HEK293 (cell line): ENCODE results near the gene NUDT16L1.

Source experiments
- CTCF ChIA-PET: fragments of 350-600 bp; formaldehyde crosslinking; extraction: SDS; loops from one replicate; lab custom pipeline; 2021; ENCODE audit warnings: antibody characterized with exemption; lab: Yijun Ruan, JAX
- POLR2A ChIA-PET: fragments of 300-600 bp; formaldehyde crosslinking; extraction: SDS; loops from one replicate; lab custom pipeline; 2020; ENCODE audit warnings: antibody characterized with exemption, inconsistent platforms; lab: Yijun Ruan, JAX
- H3K27ac ChIP-seq: fragments of 200-500 bp; sonication (Bioruptor generic); 2 replicates; pipeline ENCODE4 v1.5.1; 2014; ENCODE audit warnings: low read depth, low read length, control low read depth, inconsistent platforms; ENCODE audit errors: extremely low read depth
- H3K36me3 ChIP-seq, 2 experiments: fragments of 200-500 bp in 1 of 2; sonication (Bioruptor generic) in 1 of 2; 1 replicate in 1 of 2; 2 replicates in 1 of 2; pipeline ENCODE4 v1.5.1; 2014 to 2017; ENCODE audit warnings: inconsistent platforms in 2 of 2, low read length in 2 of 2; ENCODE audit not compliant: control insufficient read depth in 2 of 2, insufficient read depth in 1 of 2
- H3K4me1 ChIP-seq: fragments of 200-500 bp; sonication (Bioruptor generic); 2 replicates; pipeline ENCODE4 v1.5.1; 2014; ENCODE audit warnings: mild to moderate bottlenecking, low read length, inconsistent platforms; ENCODE audit not compliant: control insufficient read depth, insufficient read depth
- H3K4me3 ChIP-seq: 2 replicates; pipeline ENCODE4 v1.5.1; 2011; ENCODE audit warnings: low read depth, mild to moderate bottlenecking, control low read depth, low read length, moderate library complexity
- H3K9me3 ChIP-seq: fragments of 200-500 bp; sonication (Bioruptor generic); 2 replicates; pipeline ENCODE4 v1.5.1; 2014; ENCODE audit warnings: low read depth, low read length, inconsistent platforms; ENCODE audit not compliant: control insufficient read depth, insufficient read depth
- GLIS1 ChIP-seq: fragments of 450-650 bp; formaldehyde crosslinking; IDR thresholded peaks from 2 replicates; pipeline ENCODE4 v1.5.1; 2016; ENCODE audit warnings: missing biosample characterization, missing genetic modification characterization
- INSM2 ChIP-seq: fragments of 450-650 bp; formaldehyde crosslinking; IDR thresholded peaks from 2 replicates; pipeline ENCODE4 v1.5.1; 2016; ENCODE audit warnings: missing biosample characterization, missing genetic modification characterization
- KLF9 ChIP-seq: fragments of 450-650 bp; formaldehyde crosslinking; IDR thresholded peaks from 2 replicates; pipeline ENCODE4 v1.5.1; 2016; ENCODE audit warnings: missing biosample characterization, missing genetic modification characterization, low read depth
- MZF1 ChIP-seq: fragments of 450-650 bp; formaldehyde crosslinking; IDR thresholded peaks from 2 replicates; pipeline ENCODE4 v1.5.1; 2017; ENCODE audit warnings: missing biosample characterization, missing genetic modification characterization, borderline replicate concordance
- TSHZ1 ChIP-seq: fragments of 450-650 bp; formaldehyde crosslinking; IDR thresholded peaks from 2 replicates; pipeline ENCODE4 v1.5.1; 2016; ENCODE audit warnings: missing biosample characterization, missing genetic modification characterization, borderline replicate concordance
- ZBTB10 ChIP-seq: fragments of 450-650 bp; formaldehyde crosslinking; IDR thresholded peaks from 2 replicates; pipeline ENCODE4 v1.5.1; 2016; ENCODE audit warnings: missing biosample characterization, missing genetic modification characterization
- ZBTB21 ChIP-seq: fragments of 450-650 bp; formaldehyde crosslinking; IDR thresholded peaks from 2 replicates; pipeline ENCODE4 v1.5.1; 2017; ENCODE audit warnings: missing biosample characterization, missing genetic modification characterization
- ZEB2 ChIP-seq: fragments of 450-650 bp; formaldehyde crosslinking; IDR thresholded peaks from 2 replicates; pipeline ENCODE4 v1.5.1; 2016; ENCODE audit warnings: missing biosample characterization, missing genetic modification characterization
- ZFHX2 ChIP-seq: fragments of 450-650 bp; formaldehyde crosslinking; conservative IDR thresholded peaks from 2 replicates; pipeline ENCODE4 v1.5.1; 2016; ENCODE audit warnings: missing biosample characterization, missing genetic modification characterization
- ZFP37 ChIP-seq: fragments of 450-650 bp; formaldehyde crosslinking; IDR thresholded peaks from 2 replicates; pipeline ENCODE4 v1.5.1; 2016; ENCODE audit warnings: missing biosample characterization, missing genetic modification characterization
- ZNF140 ChIP-seq: fragments of 450-650 bp; formaldehyde crosslinking; IDR thresholded peaks from 2 replicates; pipeline ENCODE4 v1.5.1; 2016; ENCODE audit warnings: missing biosample characterization, missing genetic modification characterization
- ZNF174 ChIP-seq: fragments of 450-650 bp; formaldehyde crosslinking; IDR thresholded peaks from 2 replicates; pipeline ENCODE4 v1.5.0; 2017; ENCODE audit warnings: missing biosample characterization, mild to moderate bottlenecking, missing genetic modification characterization
- ZNF280D ChIP-seq: fragments of 450-650 bp; formaldehyde crosslinking; IDR thresholded peaks from 2 replicates; pipeline ENCODE4 v1.5.1; 2016; ENCODE audit warnings: missing biosample characterization, missing genetic modification characterization
- ZNF302 ChIP-seq: fragments of 450-650 bp; formaldehyde crosslinking; IDR thresholded peaks from 2 replicates; pipeline ENCODE4 v1.5.1; 2016; ENCODE audit warnings: missing biosample characterization, missing genetic modification characterization, low read depth
- ZNF350 ChIP-seq: fragments of 450-650 bp; formaldehyde crosslinking; IDR thresholded peaks from 2 replicates; pipeline ENCODE4 v1.5.0; 2017; ENCODE audit warnings: missing biosample characterization, mild to moderate bottlenecking, missing genetic modification characterization
- ZNF48 ChIP-seq: fragments of 450-650 bp; formaldehyde crosslinking; IDR thresholded peaks from 2 replicates; pipeline ENCODE4 v1.5.1; 2016; ENCODE audit warnings: missing biosample characterization, missing genetic modification characterization
- ZNF510 ChIP-seq: fragments of 450-650 bp; formaldehyde crosslinking; IDR thresholded peaks from 2 replicates; pipeline ENCODE4 v1.5.1; 2018; ENCODE audit warnings: mild to moderate bottlenecking, missing genetic modification characterization, missing biosample characterization; ENCODE audit not compliant: insufficient replicate concordance
- ZNF521 ChIP-seq: fragments of 450-650 bp; formaldehyde crosslinking; IDR thresholded peaks from 2 replicates; pipeline ENCODE4 v1.5.1; 2017; ENCODE audit warnings: missing biosample characterization, mild to moderate bottlenecking, missing genetic modification characterization
- ZNF600 ChIP-seq: fragments of 450-650 bp; formaldehyde crosslinking; IDR thresholded peaks from 2 replicates; pipeline ENCODE4 v1.5.1; 2016; ENCODE audit warnings: missing biosample characterization, missing genetic modification characterization
- ZNF626 ChIP-seq: fragments of 450-650 bp; sonication (Bioruptor Pico); formaldehyde crosslinking; IDR thresholded peaks from 2 replicates; pipeline ENCODE4 v1.5.1; 2018; ENCODE audit warnings: missing biosample characterization, missing genetic modification characterization, inconsistent platforms
- ZNF639 ChIP-seq: fragments of 450-650 bp; formaldehyde crosslinking; IDR thresholded peaks from 2 replicates; pipeline ENCODE4 v1.5.1; 2016; ENCODE audit warnings: missing biosample characterization, missing genetic modification characterization
- ZNF660 ChIP-seq: fragments of 450-650 bp; IDR thresholded peaks from 2 replicates; pipeline ENCODE4 v1.5.1; 2018; ENCODE audit warnings: missing biosample characterization, mild to moderate bottlenecking, missing genetic modification characterization
- ZNF747 ChIP-seq: fragments of 450-650 bp; formaldehyde crosslinking; IDR thresholded peaks from 2 replicates; pipeline ENCODE4 v1.5.1; 2016; ENCODE audit warnings: missing biosample characterization, missing genetic modification characterization
- ZNF768 ChIP-seq: fragments of 450-650 bp; formaldehyde crosslinking; IDR thresholded peaks from 2 replicates; pipeline ENCODE4 v1.5.1; 2018; ENCODE audit warnings: missing biosample characterization, mild to moderate bottlenecking, missing genetic modification characterization
- ZSCAN5A ChIP-seq: fragments of 450-650 bp; formaldehyde crosslinking; IDR thresholded peaks from 2 replicates; pipeline ENCODE4 v1.5.1; 2016; ENCODE audit warnings: missing biosample characterization, missing genetic modification characterization

The NUDT16L1 gene

GRCh38 chr16:4660454-4661007 lies 32.8 kb upstream of the NUDT16L1 start:
- H3K27ac ChIP-seq = no peak overlapping the region
- H3K4me1 ChIP-seq = no peaks in the 10 kb centered on the region
- POLR2A ChIA-PET = no interaction called here
- peaks cover 9 to 72% of the 10 kb centered on the region in 2 experiments; a peak in 2 of 3 replicates for H3K36me3 ChIP-seq
- H3K9me3 ChIP-seq = no peaks in the 10 kb centered on the region
- CTCF ChIA-PET = interaction anchor here (0.6 to 1.1 kb wide), 2 partner anchors 10 to 60 kb away, joined by 3 to 6 read pairs; no protein-coding TSS in a partner anchor
- H3K4me3 ChIP-seq = no peak overlapping the region
- TF ChIP-seq ZNF626 (tag by site-specific recombination) (no peak), INSM2 (tag by site-specific recombination) (no peak), ZNF350 (tag by site-specific recombination) (no peak), KLF9 (no peak), ZNF521 (tag by site-specific recombination) (no peak), ZNF747 (tag by site-specific recombination) (no peak), GLIS1 (tag by site-specific recombination) (no peak), ZNF660 (tag by site-specific recombination) (no peak), ZNF48 (tag by site-specific recombination) (no peak), ZNF174 (tag by site-specific recombination) (no peak), ZBTB21 (no peak), ZEB2 (tag by site-specific recombination) (no peak), ZFHX2 (tag by site-specific recombination) (peak; percentile 97), ZFP37 (tag by site-specific recombination) (no peak), ZBTB10 (no peak), ZNF302 (tag by site-specific recombination) (no peak), ZNF140 (tag by site-specific recombination) (no peak), ZNF639 (tag by site-specific recombination) (no peak), ZNF600 (tag by site-specific recombination) (peak; percentile 87), ZNF510 (no peak), MZF1 (tag by site-specific recombination) (no peak), TSHZ1 (tag by site-specific recombination) (no peak), ZNF768 (tag by site-specific recombination) (no peak), ZNF280D (tag by site-specific recombination) (no peak), ZSCAN5A (no peak)
